22Rv1 (cell line): Measurements from ENCODE around the gene CMIP.

Experiments used
- H3K27ac ChIP-seq: fragments of 450-650 bp; 2 replicates; pipeline ENCODE4 v1.5.1; 2017
- ZFX ChIP-seq: fragments of 450-650 bp; IDR thresholded peaks from 2 replicates; pipeline ENCODE4 v1.6.1; 2017; ENCODE audit warnings: antibody characterized with exemption, borderline replicate concordance
- TF ChIP-seq, protein P1 (sequence below): fragments of 450-650 bp; IDR thresholded peaks from 2 replicates; pipeline ENCODE4 v1.5.1; 2017; ENCODE audit warnings: mild to moderate bottlenecking

Gene CMIP

DNA sequence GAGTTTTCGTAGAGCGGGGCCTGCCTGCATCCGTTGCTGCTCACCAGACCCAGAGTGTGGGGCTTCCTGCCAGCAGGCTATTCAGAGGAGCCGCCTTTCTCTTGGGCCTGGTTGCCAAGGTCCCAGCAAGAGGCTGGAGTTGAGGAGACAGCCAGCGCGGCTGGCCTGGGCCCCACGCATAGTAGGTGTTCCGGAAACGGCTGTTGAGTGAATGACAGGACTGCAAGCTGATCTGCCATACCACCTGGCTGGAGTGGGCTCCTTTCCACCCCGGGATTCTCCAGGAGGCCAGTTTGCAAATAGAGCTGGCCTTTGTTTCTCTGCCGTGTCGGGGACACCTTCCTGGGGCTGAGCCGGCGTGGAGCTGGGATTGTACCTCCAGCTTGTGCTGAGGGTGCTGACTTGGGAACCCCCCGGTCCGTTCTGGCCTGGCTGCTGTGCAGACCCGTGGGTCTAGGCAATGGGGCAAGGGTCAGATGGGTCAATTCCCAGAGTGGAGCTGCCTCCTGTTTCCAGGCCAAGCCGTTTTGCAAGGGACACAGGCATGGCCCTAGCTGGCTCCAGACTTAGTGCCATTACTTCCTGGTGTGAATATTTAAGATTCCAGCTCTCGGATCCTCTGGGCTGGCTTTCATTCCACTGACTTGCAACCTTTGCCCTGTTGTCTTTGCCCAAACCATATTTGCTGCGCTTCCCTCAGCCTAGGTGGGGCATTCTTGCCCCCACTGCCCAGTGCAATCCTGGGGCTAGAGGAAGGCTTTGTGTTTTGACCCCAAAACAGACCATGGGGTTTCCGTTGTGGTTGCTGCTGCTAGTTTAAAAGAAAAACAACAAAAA lies 68.8 kb downstream of the CMIP start:
- TF ChIP-seq, protein P1, sequence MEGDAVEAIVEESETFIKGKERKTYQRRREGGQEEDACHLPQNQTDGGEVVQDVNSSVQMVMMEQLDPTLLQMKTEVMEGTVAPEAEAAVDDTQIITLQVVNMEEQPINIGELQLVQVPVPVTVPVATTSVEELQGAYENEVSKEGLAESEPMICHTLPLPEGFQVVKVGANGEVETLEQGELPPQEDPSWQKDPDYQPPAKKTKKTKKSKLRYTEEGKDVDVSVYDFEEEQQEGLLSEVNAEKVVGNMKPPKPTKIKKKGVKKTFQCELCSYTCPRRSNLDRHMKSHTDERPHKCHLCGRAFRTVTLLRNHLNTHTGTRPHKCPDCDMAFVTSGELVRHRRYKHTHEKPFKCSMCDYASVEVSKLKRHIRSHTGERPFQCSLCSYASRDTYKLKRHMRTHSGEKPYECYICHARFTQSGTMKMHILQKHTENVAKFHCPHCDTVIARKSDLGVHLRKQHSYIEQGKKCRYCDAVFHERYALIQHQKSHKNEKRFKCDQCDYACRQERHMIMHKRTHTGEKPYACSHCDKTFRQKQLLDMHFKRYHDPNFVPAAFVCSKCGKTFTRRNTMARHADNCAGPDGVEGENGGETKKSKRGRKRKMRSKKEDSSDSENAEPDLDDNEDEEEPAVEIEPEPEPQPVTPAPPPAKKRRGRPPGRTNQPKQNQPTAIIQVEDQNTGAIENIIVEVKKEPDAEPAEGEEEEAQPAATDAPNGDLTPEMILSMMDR, result no peak
- no peak for TF ChIP-seq ZFX
- no peak overlapping the region for H3K27ac ChIP-seq

DNA sequence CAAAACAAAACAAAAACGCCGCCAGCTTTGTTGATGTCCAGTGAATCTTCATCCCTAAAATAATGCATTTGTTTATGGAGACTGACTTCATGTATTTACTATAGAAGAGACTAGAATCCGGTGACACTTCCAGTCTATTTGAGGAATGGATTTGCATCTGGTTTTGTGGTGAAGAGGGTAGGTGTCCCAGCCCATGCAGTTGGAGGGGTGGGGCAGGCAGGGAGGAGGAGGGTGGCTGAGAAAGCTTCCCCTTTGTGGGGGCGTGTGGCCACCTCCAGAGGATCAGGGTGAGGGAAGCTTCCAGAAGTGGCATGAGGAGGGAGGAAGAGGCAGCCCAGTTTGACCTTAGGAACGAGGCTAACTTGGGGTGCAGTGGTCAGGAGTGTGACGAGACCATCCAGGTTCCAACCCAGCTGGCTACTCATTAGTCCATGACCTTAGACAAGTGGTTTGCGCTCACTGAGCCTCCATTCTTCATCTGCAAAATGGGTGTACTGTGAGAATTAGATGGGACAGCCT lies 69.5 kb downstream of the CMIP start:
- no peak overlapping the region for H3K27ac ChIP-seq
- TF ChIP-seq ZFX, result no peak
- TF ChIP-seq, protein P1, result no peak

DNA sequence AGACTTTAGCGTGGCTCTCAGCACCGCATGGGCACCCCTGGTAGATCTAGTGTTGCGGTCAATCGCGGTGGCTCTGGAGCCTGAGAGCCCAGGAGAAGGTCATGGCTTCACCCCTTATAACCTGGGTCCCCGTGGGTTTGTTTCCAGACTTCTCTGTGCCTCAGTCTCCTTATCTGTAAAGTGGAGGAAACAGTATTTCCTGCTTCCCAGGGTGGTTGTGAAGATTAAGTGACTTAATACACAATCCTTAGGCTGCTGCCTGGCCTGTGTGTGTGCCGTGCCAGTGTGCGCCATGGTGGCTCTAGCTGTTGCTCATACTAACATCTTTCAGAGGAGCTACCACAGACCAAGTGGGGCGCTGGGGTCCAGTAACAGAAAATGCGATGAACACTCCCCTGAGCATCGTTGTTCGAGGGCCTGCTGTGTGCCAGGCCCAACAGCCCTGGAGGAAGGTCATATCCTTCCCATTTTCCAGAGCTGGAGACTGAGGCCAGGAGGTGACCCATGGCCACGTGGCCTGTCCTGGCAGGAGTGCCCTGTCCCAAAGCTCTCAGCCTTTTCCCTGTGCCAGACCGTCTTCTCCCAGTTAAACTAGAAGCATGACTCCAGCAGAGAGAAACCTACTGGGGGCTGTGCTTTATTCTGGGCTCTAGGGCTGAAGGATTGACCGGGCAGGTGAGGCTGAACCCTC lies 70.1 kb downstream of the CMIP start:
- H3K27ac ChIP-seq, result no peak overlapping the region
- TF ChIP-seq, protein P1, result no peak
- TF ChIP-seq ZFX, result no peak

DNA sequence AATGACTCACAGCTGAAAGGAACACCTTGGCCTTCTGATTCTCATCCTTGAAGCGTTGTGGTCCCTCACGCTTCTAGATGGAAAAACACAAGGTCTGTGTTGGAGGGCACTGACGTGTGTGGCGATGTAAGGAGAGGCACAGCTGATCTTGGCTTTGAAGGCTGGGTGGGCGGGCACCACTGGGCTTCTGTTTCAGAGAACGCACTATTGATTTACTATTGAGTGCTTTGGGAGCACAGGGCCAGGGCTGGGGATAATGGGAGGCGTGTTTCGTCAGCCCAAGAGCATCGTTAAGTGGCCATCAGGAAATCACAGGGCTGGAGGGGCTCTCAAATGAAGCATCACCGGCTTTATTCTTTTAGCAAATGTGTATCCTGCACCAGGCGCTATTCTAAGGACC lies 70.7 kb downstream of the CMIP start:
- TF ChIP-seq, protein P1, result no peak
- no peak for TF ChIP-seq ZFX
- no peak overlapping the region for H3K27ac ChIP-seq

DNA sequence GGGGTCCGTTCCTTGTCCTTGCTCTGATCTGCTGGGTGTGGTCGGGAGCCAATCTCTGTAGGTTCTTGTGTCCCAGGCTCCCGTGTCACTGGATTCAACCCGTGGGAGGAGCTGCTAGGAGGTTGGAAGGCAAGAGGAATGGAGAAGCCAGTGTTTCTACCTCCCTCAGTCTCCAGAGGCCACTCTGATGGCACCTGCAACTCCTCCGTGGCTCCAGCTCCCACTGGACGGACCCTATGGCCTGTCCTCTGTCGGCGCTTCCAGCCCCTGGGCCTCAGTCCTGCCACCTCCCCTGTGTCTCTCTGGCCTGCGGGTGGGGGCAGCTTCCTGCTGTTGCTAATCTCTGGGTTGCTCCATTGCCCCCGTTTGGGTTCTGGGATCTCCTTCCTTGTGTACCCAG lies 71.1 kb downstream of the CMIP start:
- TF ChIP-seq, protein P1, result no peak
- TF ChIP-seq ZFX, result no peak
- H3K27ac ChIP-seq, result no peak overlapping the region

DNA sequence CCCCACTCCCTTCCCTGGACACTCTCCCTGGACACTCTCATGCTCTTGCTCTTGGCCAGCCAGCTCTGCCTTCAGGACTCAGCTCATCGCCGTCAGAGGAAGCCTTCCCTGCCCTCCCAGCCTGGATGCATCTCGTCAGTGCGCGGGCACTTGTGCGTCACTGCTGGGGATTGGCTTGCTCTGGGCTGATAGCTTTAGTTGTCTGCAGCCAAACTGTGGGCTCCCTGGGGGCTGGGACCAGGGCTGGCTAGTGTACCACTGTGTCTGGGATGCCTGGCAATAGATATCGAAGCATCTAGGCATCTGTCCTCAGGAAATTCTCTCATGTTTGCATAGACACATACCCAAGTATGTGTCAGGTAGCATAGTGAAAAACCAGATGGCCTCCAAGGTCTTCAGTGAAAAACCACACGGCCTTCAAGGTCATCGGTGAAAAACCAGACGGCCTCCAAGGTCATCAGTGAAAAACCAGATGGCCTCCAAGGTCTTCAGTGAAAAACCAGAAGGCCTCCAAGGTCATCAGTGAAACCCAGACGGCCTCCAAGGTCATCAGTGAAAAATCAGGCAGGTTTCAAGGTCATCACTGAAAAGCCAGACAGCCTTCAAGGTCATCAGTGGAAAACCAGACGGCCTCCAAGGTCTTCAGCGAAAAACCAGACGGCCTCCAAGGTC lies 72.0 kb downstream of the CMIP start:
- no peak for TF ChIP-seq ZFX
- TF ChIP-seq, protein P1, result no peak
- H3K27ac ChIP-seq, result no peak overlapping the region
